ENCODE results near the gene CGGBP1. TPM values are rescaled to one million over a fixed set of nuclear protein-coding genes. Genes with fewer than 3 reads are reported as not detected.

CGGBP1 gene
- total and polyA plus RNA-seq, 9 donors, result 42.9 to 93.1 (median 73.6) TPM

Other genes starting within 250 kb of the CGGBP1 start
- gene ZNF654, start 250 bp upstream of the CGGBP1 start, total RNA-seq, result 11.6 TPM
- 10 to 100 TPM in 5 of 8 donors, 1 to 10 TPM in 3; 8.6 to 14.7 (median 10.1) TPM for gene ZNF654, start 250 bp upstream of the CGGBP1 start, polyA plus RNA-seq (ENCODE audit: insufficient read depth in 1 of 8, insufficient read length in 8 of 8, low replicate concordance in 1 of 8)
- gene C3orf38, start 91.0 kb upstream of the CGGBP1 start, total RNA-seq, result 24.1 TPM
- 10 to 100 TPM; 14.4 to 20.7 (median 16.8) TPM for gene C3orf38, start 91.0 kb upstream of the CGGBP1 start, polyA plus RNA-seq (ENCODE audit: insufficient read depth in 1 of 8, insufficient read length in 8 of 8, low replicate concordance in 1 of 8)

Measured in muscle of leg (tissue), 9 donors.